ENCODE measurements around the gene VPS52. TPM values are rescaled to one million over a fixed set of nuclear protein-coding genes. Genes with fewer than 3 reads are reported as not detected.
A peak's percentile ranks its signal among the peaks of the same experiment; 100 is the strongest.

Gene VPS52
- total RNA-seq (10 to 100 TPM; 21.9 to 87.0 (median 61.9) TPM), polyA plus RNA-seq (100 to 1,000 TPM in 2 of 3 donors, 10 to 100 TPM in 1; 59.9 to 115 (median 106) TPM)
- long read RNA-seq, donor 1, transcript VPS52-222 (4 exons, 743 nt): major isoform, 9 of 3,447 reads
- long read RNA-seq, donor 1, transcript VPS52-212 (20 exons, 2,960 nt): minor isoform, 5 of 3,447 reads
- long read RNA-seq, donor 1, partial matches to known transcripts: 3,240 of 3,447 reads
- long read RNA-seq, donor 1, other reads (novel, unspliced or antisense): 192 of 3,447 reads
- long read RNA-seq, donor 2, transcript VPS52-222 (4 exons, 743 nt): major isoform, 8 of 12 reads
- long read RNA-seq, donor 2, partial matches to known transcripts: 0 of 12 reads
- long read RNA-seq, donor 2, other reads (novel, unspliced or antisense): 0 of 12 reads
- long read RNA-seq, donor 3, transcript VPS52-222 (4 exons, 743 nt): major isoform, 5 of 2,997 reads
- long read RNA-seq, donor 3, partial matches to known transcripts: 525 of 2,997 reads
- long read RNA-seq, donor 3, other reads (novel, unspliced or antisense): 2,462 of 2,997 reads
- long read RNA-seq, donor 4, partial matches to known transcripts: 1 of 12 reads
- long read RNA-seq, donor 4, other reads (novel, unspliced or antisense): 7 of 12 reads
- long read RNA-seq, donor 5, transcript VPS52-212 (20 exons, 2,960 nt): major isoform, 71 of 91 reads
- long read RNA-seq, donor 5, partial matches to known transcripts: 5 of 91 reads
- long read RNA-seq, donor 5, other reads (novel, unspliced or antisense): 14 of 91 reads
- long read RNA-seq, donor 6, transcript VPS52-212 (20 exons, 2,960 nt): major isoform, 7 of 15 reads
- long read RNA-seq, donor 6, partial matches to known transcripts: 0 of 15 reads
- long read RNA-seq, donor 6, other reads (novel, unspliced or antisense): 8 of 15 reads
- long read RNA-seq, donor 7, transcript VPS52-222 (4 exons, 743 nt): major isoform, 9 of 16 reads
- long read RNA-seq, donor 7, partial matches to known transcripts: 5 of 16 reads
- long read RNA-seq, donor 7, other reads (novel, unspliced or antisense): 0 of 16 reads
- long read RNA-seq, donor 8, transcript VPS52-212 (20 exons, 2,960 nt): minor isoform, 6 of 34 reads
- long read RNA-seq, donor 8, transcript VPS52-222 (4 exons, 743 nt): major isoform, 9 of 34 reads
- long read RNA-seq, donor 8, partial matches to known transcripts: 16 of 34 reads
- long read RNA-seq, donor 8, other reads (novel, unspliced or antisense): 0 of 34 reads
- long read RNA-seq, donor 9, partial matches to known transcripts: 6 of 15 reads
- long read RNA-seq, donor 9, other reads (novel, unspliced or antisense): 0 of 15 reads
- long read RNA-seq, donor 10, transcript VPS52-222 (4 exons, 743 nt): major isoform, 7 of 18 reads
- long read RNA-seq, donor 10, partial matches to known transcripts: 8 of 18 reads
- long read RNA-seq, donor 10, other reads (novel, unspliced or antisense): 0 of 18 reads

DNA sequence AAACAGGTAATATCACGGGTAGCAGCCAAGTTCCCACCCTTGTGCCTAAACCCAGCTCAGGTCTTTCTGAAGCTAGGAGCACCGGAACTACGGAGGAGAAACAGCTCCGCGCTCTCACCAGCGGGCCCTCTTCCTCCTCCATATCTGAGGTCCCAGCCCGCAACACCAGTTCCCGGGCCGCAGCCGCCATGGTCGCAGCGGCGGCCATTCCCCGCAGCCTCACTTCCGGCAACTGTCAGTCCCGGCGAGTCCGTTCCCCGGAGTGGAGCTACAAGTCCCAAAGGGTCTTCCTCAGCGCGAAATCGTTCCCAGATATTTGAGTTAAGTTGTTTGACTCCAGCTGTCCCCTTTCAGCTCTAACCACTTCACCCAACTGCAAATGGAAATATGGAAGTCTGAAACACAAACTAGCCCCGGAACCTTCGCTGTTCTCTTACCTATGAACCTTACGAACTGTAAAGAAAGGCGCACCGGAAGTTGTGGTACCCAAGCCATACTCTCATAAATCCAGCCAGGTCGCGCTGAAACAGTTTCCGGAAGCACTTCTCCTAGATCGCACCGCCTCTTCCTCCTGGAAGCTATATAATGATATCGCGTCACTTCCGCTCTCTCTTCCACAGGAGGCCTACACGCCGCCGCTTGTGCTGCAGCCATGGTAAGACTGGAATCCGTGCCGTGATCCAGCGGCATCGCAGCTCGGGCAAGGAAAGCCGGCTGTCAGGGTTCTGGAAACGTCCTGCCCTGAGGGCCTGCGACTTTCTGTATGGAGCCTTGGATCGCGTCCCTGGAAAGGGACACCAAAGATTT lies at the start of gene VPS52, which contains the start of gene RPS18:
TSS of gene VPS52 (minus strand) at position 409 of the 807 bp plus-strand sequence. CDS start at position 208, 201 bp downstream.
TSS of gene RPS18 (plus strand) at position 608 of the 807 bp plus-strand sequence. CDS start at position 653, 45 bp downstream.
- H3K9me3 ChIP-seq (replicated peaks in 1 of 3): no peaks in the 10 kb centered on the region

DNA sequence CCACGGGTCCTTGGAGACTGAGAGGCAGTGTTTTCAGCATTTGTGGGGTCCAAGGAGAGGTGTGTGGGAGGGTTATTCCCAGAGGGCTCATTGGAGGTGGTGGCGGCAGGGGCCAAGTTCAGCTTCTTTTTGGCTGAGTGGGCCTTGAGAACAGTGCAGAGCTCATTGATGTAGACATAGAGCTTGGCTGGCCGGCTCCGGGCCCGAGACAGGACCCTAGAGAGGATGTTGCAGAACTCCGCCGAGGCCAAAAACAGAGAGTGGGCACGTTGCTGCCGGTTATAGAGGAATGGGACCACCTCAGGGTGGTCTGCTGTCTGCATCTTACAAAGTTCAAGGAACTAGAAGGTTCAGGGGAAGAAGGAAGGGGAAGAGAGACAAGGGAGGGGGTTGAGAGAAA lies 49.6 kb upstream of the VPS52 start:
- peaks cover 43 to 61% of the 10 kb centered on the region in 2 donors for H3K4me1 ChIP-seq (replicated peaks in 1 of 2)
- DNase-seq: no peak
- intact Hi-C loops (cut with DNase I): no loop called here

More for the DNA sequence above, at the start of gene VPS52, which contains the start of gene RPS18:
- intact Hi-C loops (cut with DNase I): no loop called here
- H3K27ac ChIP-seq: peak within 1 kb of the TSS; percentile 75 to 98 (median 92)
- peak; percentile 93 to 99 (median 97) for DNase-seq
- TF ChIP-seq POLR2A (IDR thresholded peaks at IDR 0.05) (peak; percentile 83 to 95), CTCF (IDR thresholded peaks at IDR 0.05) (no peak)
- H3K4me1 ChIP-seq (replicated peaks in 1 of 2): peaks cover 22 to 57% of the 10 kb centered on the region in 2 donors
- H3K36me3 ChIP-seq (replicated peaks in 1 of 2): peaks cover 0 to 61% of the 10 kb centered on the region in 2 donors
- 0 to 1% (median 0%) methylated on average over 35 to 48 of the region's 48 CpGs for WGBS, 4 donors
- no peaks in the 10 kb centered on the region for H3K27me3 ChIP-seq
- H3K4me3 ChIP-seq: peak within 1 kb of the TSS; percentile 59 to 94 (median 85)

More for the DNA sequence above, 49.6 kb upstream of the VPS52 start:
- TF ChIP-seq CTCF (IDR thresholded peaks at IDR 0.05): no peak
- TF ChIP-seq POLR2A (IDR thresholded peaks at IDR 0.05): no peak
- peaks cover 0 to 28% of the 10 kb centered on the region in 2 donors for H3K36me3 ChIP-seq (replicated peaks in 1 of 2)
- H3K27ac ChIP-seq: peak overlapping the region; percentile 62 to 96 (median 90)
- 73 to 86% (median 78%) methylated on average over 9 of the region's 9 CpGs for WGBS, 4 donors
- H3K4me3 ChIP-seq: no peak overlapping the region
- H3K9me3 ChIP-seq (replicated peaks in 1 of 3): no peaks in the 10 kb centered on the region
- no peaks in the 10 kb centered on the region for H3K27me3 ChIP-seq
